HepG2 (cell line): ENCODE data around the gene TIMM44. TPM values are rescaled to one million over a fixed set of nuclear protein-coding genes. Genes with fewer than 3 reads are reported as not detected.

Experiments
- E2F2 ChIP-seq: sonication (generic); formaldehyde crosslinking; IDR thresholded peaks from 2 replicates; pipeline ENCODE4 v1.4.0; 2020; ENCODE audit warnings: missing genetic modification reagents, borderline replicate concordance
- ELF4 ChIP-seq: sonication (generic); formaldehyde crosslinking; IDR thresholded peaks from 2 replicates; pipeline ENCODE4 v1.5.0; 2020; ENCODE audit warnings: missing genetic modification reagents, mild to moderate bottlenecking, moderate library complexity, borderline replicate concordance
- FOXA3 ChIP-seq: IDR thresholded peaks from 2 replicates; pipeline ENCODE4 v1.6.1; 2016; ENCODE audit warnings: missing genetic modification reagents, missing compliant biosample characterization
- GMEB2 ChIP-seq: IDR thresholded peaks from 2 replicates; pipeline ENCODE4 v1.6.1; 2016; ENCODE audit warnings: missing biosample characterization, missing genetic modification reagents, low read depth
- GPN1 ChIP-seq: sonication (generic); formaldehyde crosslinking; IDR thresholded peaks from 2 replicates; pipeline ENCODE4 v1.5.1; 2020; ENCODE audit warnings: missing genetic modification reagents, borderline replicate concordance
- HHEX ChIP-seq: IDR thresholded peaks from 2 replicates; pipeline ENCODE4 v1.6.1; 2016; ENCODE audit warnings: control low read depth
- HNRNPUL1 ChIP-seq: fragments of 200-400 bp; formaldehyde crosslinking; IDR thresholded peaks from 2 replicates; pipeline ENCODE4 v1.6.1; 2017; ENCODE audit warnings: low read depth, mild to moderate bottlenecking, low read length, moderate library complexity
- KDM3A ChIP-seq: IDR thresholded peaks from 2 replicates; pipeline ENCODE4 v1.6.1; 2018; ENCODE audit warnings: low read depth, missing compliant biosample characterization
- MAF1 ChIP-seq: sonication (generic); formaldehyde crosslinking; IDR thresholded peaks from 2 replicates; pipeline ENCODE4 v1.5.0; 2020; ENCODE audit warnings: missing genetic modification reagents, borderline replicate concordance
- MXD4 ChIP-seq: IDR thresholded peaks from 2 replicates; pipeline ENCODE4 v1.6.1; 2016; ENCODE audit warnings: mild to moderate bottlenecking, missing biosample characterization, missing genetic modification reagents
- NFKBIZ ChIP-seq: IDR thresholded peaks from 2 replicates; pipeline ENCODE4 v1.6.1; 2018; ENCODE audit warnings: missing genetic modification reagents, missing compliant biosample characterization
- PITX1 ChIP-seq: sonication (generic); formaldehyde crosslinking; IDR thresholded peaks from 2 replicates; pipeline ENCODE4 v1.5.1; 2020; ENCODE audit warnings: mild to moderate bottlenecking, missing genetic modification reagents
- RAD51 ChIP-seq: fragments of 450-650 bp; IDR thresholded peaks from 2 replicates; pipeline ENCODE4 v1.6.1; 2016; ENCODE audit warnings: borderline replicate concordance
- RELA ChIP-seq: sonication (generic); formaldehyde crosslinking; IDR thresholded peaks from 2 replicates; pipeline ENCODE4 v1.4.0; 2020; ENCODE audit warnings: missing genetic modification reagents
- SOX13 ChIP-seq, 3 experiments: fragments of 450-650 bp in 1 of 3; sonication (generic) in 1 of 3; formaldehyde crosslinking in 1 of 3; IDR thresholded peaks in 2 of 3; conservative IDR thresholded peaks in 1 of 3; 2 replicates each; pipeline versions ENCODE4 v1.5.0 to v1.6.1; 2016 to 2020; ENCODE audit warnings: antibody characterized with exemption in 1 of 3, mild to moderate bottlenecking in 1 of 3, missing compliant biosample characterization in 1 of 3, missing genetic modification reagents in 1 of 3, moderate library complexity in 1 of 3
- ZNF280B ChIP-seq: sonication (generic); formaldehyde crosslinking; IDR thresholded peaks from 2 replicates; pipeline ENCODE4 v1.5.0; 2020; ENCODE audit warnings: missing genetic modification reagents, mild to moderate bottlenecking, borderline replicate concordance
- ZNF362 ChIP-seq: sonication (generic); formaldehyde crosslinking; IDR thresholded peaks from 2 replicates; pipeline ENCODE4 v1.4.0; 2020; ENCODE audit warnings: missing genetic modification reagents, mild to moderate bottlenecking, borderline replicate concordance
- polyA plus RNA-seq, 8 experiments: library from polyadenylated mRNA; depleted of rRNA in 3 of 8; stranded (reverse) in 7 of 8; unstranded in 1 of 8; fragments of >200 nt; fragmentation: Illumina TruSeq in 4 of 8; extraction: Trizol in 4 of 8; gene quantifications; 2 replicates each; pipeline versions ENCODE4 v1.2.1 to v1.2.3, GENCODE V29; 2011 to 2016; ENCODE audit warnings: low read depth in 4 of 8, missing spikeins in 1 of 8, mixed read lengths in 1 of 8; ENCODE audit not compliant: insufficient read depth in 1 of 8
- total RNA-seq, 5 experiments: library from RNA; depleted of rRNA; stranded (reverse); fragments of >200 nt; fragmentation: Illumina TruSeq; extraction: Trizol; gene quantifications; 2 replicates each; pipeline ENCODE4 v1.2.3, GENCODE V29; 2016; ENCODE audit warnings: low read depth in 1 of 5

Gene TIMM44
- total and polyA plus RNA-seq, 2 of the 13 experiments (the other 11 are each of a cell fraction or from before 2014, with no cell fraction given): 42.9 to 72.6 TPM

GRCh38 chr19:7919610-7920518, 23.6 kb downstream of the TIMM44 start, which contains the start of gene SNAPC2 (continued):
- TF ChIP-seq E2F2 (CRISPR knock-in tag): 0 out of 2 replicates have a peak, but pooled peaks have one; percentile 24
- no peak for TF ChIP-seq ZNF362 (CRISPR knock-in tag)
- peak; percentile 57 for TF ChIP-seq MXD4 (CRISPR knock-in tag)
- TF ChIP-seq PITX1 (CRISPR knock-in tag): no peak
- no peak for TF ChIP-seq HHEX (CRISPR knock-in tag)
- peak; percentile 39 for TF ChIP-seq FOXA3 (CRISPR knock-in tag)
- TF ChIP-seq ELF4 (CRISPR knock-in tag): peak; percentile 41; the same call in 1 of the 2 replicates
- no peak for TF ChIP-seq GPN1 (CRISPR knock-in tag)
- 0 out of 2 replicates have a peak, but pooled peaks have one; percentile 36 for TF ChIP-seq MAF1
- TF ChIP-seq SOX13 (IDR thresholded peaks at IDR 0.05): no peak
- peak in 1 of 2 experiments; percentile 41; a peak in 1 of 4 replicates for TF ChIP-seq SOX13 (CRISPR knock-in tag; conservative IDR thresholded peaks at IDR 0.05 in 1 of 2, IDR thresholded peaks at IDR 0.05 in 1 of 2)
- TF ChIP-seq GMEB2 (CRISPR knock-in tag): no peak
- TF ChIP-seq KDM3A (CRISPR knock-in tag): peak; percentile 96
- TF ChIP-seq RAD51: no peak
- no peak for TF ChIP-seq RELA
- no peak for TF ChIP-seq NFKBIZ (CRISPR knock-in tag)
- no peak for TF ChIP-seq ZNF280B (CRISPR knock-in tag)
- no peak for TF ChIP-seq HNRNPUL1
